ENCODE measurements around the gene CLEC9A.
"Not testable (repeated sequence)": the region's sequence is repeated elsewhere in the genome, so short reads cannot be mapped to it uniquely, and the experiment has no call there.

Gene CLEC9A

GRCh38 chr12:10016881-10017280 lies 13.6 kb upstream of the CLEC9A start:
- no peak for FAIRE-seq
- no peak for DNase-seq (ENCODE audit: insufficient read length, low spot score)
- TF ChIP-seq CTCF (IDR thresholded peaks at IDR 0.05; ENCODE audit: insufficient read depth, missing control alignments): no peak

- DNase-seq (ENCODE audit: insufficient read length, low spot score) (no peak), FAIRE-seq (no peak)
Measured at GRCh38 chr12:10018386-10018785, 12.1 kb upstream of the CLEC9A start.

GRCh38 chr12:10021342-10021741 lies 9.1 kb upstream of the CLEC9A start:
- TF ChIP-seq CTCF (IDR thresholded peaks at IDR 0.05; ENCODE audit: insufficient read depth, missing control alignments): no peak
- no peak for FAIRE-seq
- DNase-seq (ENCODE audit: insufficient read length, low spot score): no peak

More at GRCh38 chr12:10018386-10018785, 12.1 kb upstream of the CLEC9A start:
- no peak for TF ChIP-seq CTCF (IDR thresholded peaks at IDR 0.05; ENCODE audit: insufficient read depth, missing control alignments)

- no peak for DNase-seq (ENCODE audit: insufficient read length, low spot score)
- FAIRE-seq: no peak
- no peak for TF ChIP-seq CTCF (IDR thresholded peaks at IDR 0.05; ENCODE audit: insufficient read depth, missing control alignments)
Measured at GRCh38 chr12:10025236-10025635, 5.2 kb upstream of the CLEC9A start.

- not testable (repeated sequence) for DNase-seq (ENCODE audit: insufficient read length, low spot score); FAIRE-seq
Measured at GRCh38 chr12:10026666-10027065, 3.8 kb upstream of the CLEC9A start.

GRCh38 chr12:10027311-10027710 lies 3.2 kb upstream of the CLEC9A start:
- no peak for DNase-seq (ENCODE audit: insufficient read length, low spot score)
- TF ChIP-seq CTCF (IDR thresholded peaks at IDR 0.05; ENCODE audit: insufficient read depth, missing control alignments): no peak
- FAIRE-seq: no peak

GRCh38 chr12:10027721-10028120 lies 2.8 kb upstream of the CLEC9A start:
- FAIRE-seq (no peak), DNase-seq (ENCODE audit: insufficient read length, low spot score) (no peak)
- TF ChIP-seq CTCF (IDR thresholded peaks at IDR 0.05; ENCODE audit: insufficient read depth, missing control alignments): no peak

GRCh38 chr12:10031321-10031720 lies 839 bp downstream of the CLEC9A start:
- DNase-seq (ENCODE audit: insufficient read length, low spot score): no peak
- no peak for FAIRE-seq
- no peak for TF ChIP-seq CTCF (IDR thresholded peaks at IDR 0.05; ENCODE audit: insufficient read depth, missing control alignments)
